Measurements from ENCODE around the gene CACNG3.

The CACNG3 gene

GRCh38 chr16:24275413-24275812 lies 19.3 kb downstream of the CACNG3 start:
- no peaks in the 10 kb centered on the region for H3K36me3 ChIP-seq (ENCODE audit: control insufficient read depth, low read length)
- H4K20me1 ChIP-seq (ENCODE audit: control insufficient read depth, insufficient read depth, low read depth, low read length), result no peaks in the 10 kb centered on the region
- H3K4me1 ChIP-seq (ENCODE audit: control insufficient read depth, low read length), result no peaks in the 10 kb centered on the region
- H3K4me2 ChIP-seq (ENCODE audit: low read length), result no peak overlapping the region
- no peak overlapping the region for H3K4me3 ChIP-seq (ENCODE audit: low read length)
- no peaks in the 10 kb centered on the region for H3F3A ChIP-seq (ENCODE audit: control insufficient read depth, insufficient read depth)
- no peak overlapping the region for H3K27ac ChIP-seq (ENCODE audit: low read depth, low read length)
- H3K9me2 ChIP-seq (replicated peaks; ENCODE audit: control insufficient read depth, low read length), result no peaks in the 10 kb centered on the region
- TF ChIP-seq EZH2phosphoT487 (IDR thresholded peaks at IDR 0.05; ENCODE audit: borderline replicate concordance, low read length) (no peak), CTCF (IDR thresholded peaks at IDR 0.05; ENCODE audit: low read depth, low read length, poor library complexity, severe bottlenecking) (no peak)
- H3K27me3 ChIP-seq (ENCODE audit: control insufficient read depth, low read length), result peaks cover 5% of the 10 kb centered on the region
- no peaks in the 10 kb centered on the region for H3K9me3 ChIP-seq (ENCODE audit: control insufficient read depth, insufficient read depth, low read length)
- no peaks in the 10 kb centered on the region for H3K79me2 ChIP-seq (ENCODE audit: control insufficient read depth, low read length)

GRCh38 chr16:24279982-24280515 lies 23.9 kb downstream of the CACNG3 start:
- H4K20me1 ChIP-seq (ENCODE audit: control insufficient read depth, insufficient read depth, low read depth, low read length), result no peaks in the 10 kb centered on the region
- no peaks in the 10 kb centered on the region for H3F3A ChIP-seq (ENCODE audit: control insufficient read depth, insufficient read depth)
- H3K4me3 ChIP-seq (ENCODE audit: low read length), result no peak overlapping the region
- H3K4me2 ChIP-seq (ENCODE audit: low read length), result no peak overlapping the region
- H3K27ac ChIP-seq (ENCODE audit: low read depth, low read length), result no peak overlapping the region
- H3K79me2 ChIP-seq (ENCODE audit: control insufficient read depth, low read length), result no peaks in the 10 kb centered on the region
- H3K36me3 ChIP-seq (ENCODE audit: control insufficient read depth, low read length), result no peaks in the 10 kb centered on the region
- H3K4me1 ChIP-seq (ENCODE audit: control insufficient read depth, low read length), result no peaks in the 10 kb centered on the region
- H3K9me2 ChIP-seq (replicated peaks; ENCODE audit: control insufficient read depth, low read length), result no peaks in the 10 kb centered on the region
- no peak for TF ChIP-seq EZH2phosphoT487 (IDR thresholded peaks at IDR 0.05; ENCODE audit: borderline replicate concordance, low read length)
- TF ChIP-seq CTCF (IDR thresholded peaks at IDR 0.05; ENCODE audit: low read depth, low read length, poor library complexity, severe bottlenecking), result no peak
- no peaks in the 10 kb centered on the region for H3K9me3 ChIP-seq (ENCODE audit: control insufficient read depth, insufficient read depth, low read length)
- no peaks in the 10 kb centered on the region for H3K27me3 ChIP-seq (ENCODE audit: control insufficient read depth, low read length)

GRCh38 chr16:24281466-24281865 lies 25.3 kb downstream of the CACNG3 start:
- Histone ChIP-seq H3K27me3 (ENCODE audit: control insufficient read depth, low read length) (no peaks in the 10 kb centered on the region), H3K4me2 (ENCODE audit: low read length) (no peak overlapping the region), H3K4me3 (ENCODE audit: low read length) (no peak overlapping the region), H3K4me1 (ENCODE audit: control insufficient read depth, low read length) (no peaks in the 10 kb centered on the region), H4K20me1 (ENCODE audit: control insufficient read depth, insufficient read depth, low read depth, low read length) (no peaks in the 10 kb centered on the region), H3K27ac (ENCODE audit: low read depth, low read length) (no peak overlapping the region), H3K79me2 (ENCODE audit: control insufficient read depth, low read length) (no peaks in the 10 kb centered on the region), H3K9me3 (ENCODE audit: control insufficient read depth, insufficient read depth, low read length) (no peaks in the 10 kb centered on the region), H3K36me3 (ENCODE audit: control insufficient read depth, low read length) (no peaks in the 10 kb centered on the region), H3F3A (ENCODE audit: control insufficient read depth, insufficient read depth) (no peaks in the 10 kb centered on the region), H3K9me2 (replicated peaks; ENCODE audit: control insufficient read depth, low read length) (no peaks in the 10 kb centered on the region)
- TF ChIP-seq EZH2phosphoT487 (IDR thresholded peaks at IDR 0.05; ENCODE audit: borderline replicate concordance, low read length) (no peak), CTCF (IDR thresholded peaks at IDR 0.05; ENCODE audit: low read depth, low read length, poor library complexity, severe bottlenecking) (no peak)

Data from DOHH2 (cell line).